H1 (cell line): ENCODE data around the gene SPG11. TPM values are rescaled to one million over a fixed set of nuclear protein-coding genes. Genes with fewer than 3 reads are reported as not detected.

ENCODE experiments used
- CBX8 ChIP-seq: fragments of 300-800, 300-1000 bp; sonication (generic); IDR thresholded peaks from 2 replicates; pipeline ENCODE4 v1.7.1; 2016; ENCODE audit warnings: low read depth, low read length, borderline replicate concordance
- CHD7 ChIP-seq: fragments of 300-600 bp; sonication (generic); IDR thresholded peaks from 2 replicates; pipeline ENCODE4 v1.7.1; 2012; ENCODE audit warnings: low read length, moderate library complexity, mild to moderate bottlenecking, inconsistent platforms; ENCODE audit not compliant: insufficient replicate concordance
- HDAC6 ChIP-seq: IDR thresholded peaks from one replicate; pipeline ENCODE4 v1.7.1; 2012; ENCODE audit warnings: low read depth, mild to moderate bottlenecking, inconsistent platforms, low read length, moderate library complexity
- JUN ChIP-seq: IDR thresholded peaks from 2 replicates; pipeline ENCODE4 v1.6.1; 2011; ENCODE audit warnings: low read depth, mild to moderate bottlenecking, improper control_type of control experiment, low read length
- NRF1 ChIP-seq: IDR thresholded peaks from 2 replicates; pipeline ENCODE4 v1.6.1; 2011; ENCODE audit warnings: mild to moderate bottlenecking, low read depth, low read length, improper control_type of control experiment
- SAP30 ChIP-seq: fragments of 300-600 bp; sonication (generic); IDR thresholded peaks from 2 replicates; pipeline ENCODE4 v1.7.1; 2012; ENCODE audit warnings: low read length, moderate library complexity, mild to moderate bottlenecking, inconsistent platforms; ENCODE audit not compliant: insufficient read depth, insufficient replicate concordance
- TAF1 ChIP-seq: IDR thresholded peaks from 2 replicates; pipeline ENCODE4 v1.6.1; 2011; ENCODE audit warnings: mild to moderate bottlenecking, low read depth, low read length
- ZNF274 ChIP-seq: IDR thresholded peaks from 2 replicates; pipeline ENCODE4 v1.7.0; 2012; ENCODE audit warnings: low read length, borderline replicate concordance; ENCODE audit errors: extremely low read depth
- polyA plus RNA-seq, 7 experiments: library from polyadenylated mRNA; depleted of rRNA in 3 of 7; stranded (reverse) in 5 of 7; unstranded in 2 of 7; fragments of >200 nt in 5 of 7; fragments of 200-250 nt in 2 of 7; gene quantifications; 1 replicate in 5 of 7; 2 replicates in 1 of 7; 4 replicates in 1 of 7; pipeline versions ENCODE4 v1.2.1 to v1.2.3, GENCODE V29; 2011 to 2013; ENCODE audit warnings: missing spikeins in 2 of 7, mixed read lengths in 2 of 7
- total RNA-seq: library from RNA; stranded (reverse); fragmentation: NEBNext Ultra II Directional; extraction: Animal tissue kit (Norgen Biotek cat#: 25700); gene quantifications from 2 replicates; pipeline ENCODE4 v1.2.1, GENCODE V29; 2021
- TF ChIP-seq, protein P1 (sequence below): IDR thresholded peaks from 2 replicates; pipeline ENCODE4 v1.6.1; 2011; ENCODE audit warnings: low read length, improper control_type of control experiment
- TF ChIP-seq, protein P2 (sequence below): IDR thresholded peaks from 2 replicates; pipeline ENCODE4 v1.6.1; 2012; ENCODE audit warnings: inconsistent platforms

SPG11 gene
- total and polyA plus RNA-seq, 2 of the 8 experiments (the other 6 are each of a cell fraction or from before 2014, with no cell fraction given) = 37.1 to 38.6 TPM

- TF ChIP-seq CHD7 (no peak), JUN (no peak), SAP30 (no peak), TAF1 (no peak), NRF1 (no peak), ZNF274 (no peak), CBX8 (no peak), HDAC6 (no peak)
- TF ChIP-seq, protein P1, sequence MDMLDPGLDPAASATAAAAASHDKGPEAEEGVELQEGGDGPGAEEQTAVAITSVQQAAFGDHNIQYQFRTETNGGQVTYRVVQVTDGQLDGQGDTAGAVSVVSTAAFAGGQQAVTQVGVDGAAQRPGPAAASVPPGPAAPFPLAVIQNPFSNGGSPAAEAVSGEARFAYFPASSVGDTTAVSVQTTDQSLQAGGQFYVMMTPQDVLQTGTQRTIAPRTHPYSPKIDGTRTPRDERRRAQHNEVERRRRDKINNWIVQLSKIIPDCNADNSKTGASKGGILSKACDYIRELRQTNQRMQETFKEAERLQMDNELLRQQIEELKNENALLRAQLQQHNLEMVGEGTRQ = no peak
- TF ChIP-seq, protein P2, sequence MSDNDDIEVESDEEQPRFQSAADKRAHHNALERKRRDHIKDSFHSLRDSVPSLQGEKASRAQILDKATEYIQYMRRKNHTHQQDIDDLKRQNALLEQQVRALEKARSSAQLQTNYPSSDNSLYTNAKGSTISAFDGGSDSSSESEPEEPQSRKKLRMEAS = peak; percentile 57
Observed at GRCh38 chr15:44584162-44584749, 79.2 kb downstream of the SPG11 start (continued).
